ENCODE measurements around the gene SEZ6L. TPM values are rescaled to one million over a fixed set of nuclear protein-coding genes. Genes with fewer than 3 reads are reported as not detected.

SEZ6L gene
- total and polyA plus RNA-seq, 10 of the 15 experiments (the other 5 are each of a cell fraction or from before 2014, with no cell fraction given), result not detected

DNA sequence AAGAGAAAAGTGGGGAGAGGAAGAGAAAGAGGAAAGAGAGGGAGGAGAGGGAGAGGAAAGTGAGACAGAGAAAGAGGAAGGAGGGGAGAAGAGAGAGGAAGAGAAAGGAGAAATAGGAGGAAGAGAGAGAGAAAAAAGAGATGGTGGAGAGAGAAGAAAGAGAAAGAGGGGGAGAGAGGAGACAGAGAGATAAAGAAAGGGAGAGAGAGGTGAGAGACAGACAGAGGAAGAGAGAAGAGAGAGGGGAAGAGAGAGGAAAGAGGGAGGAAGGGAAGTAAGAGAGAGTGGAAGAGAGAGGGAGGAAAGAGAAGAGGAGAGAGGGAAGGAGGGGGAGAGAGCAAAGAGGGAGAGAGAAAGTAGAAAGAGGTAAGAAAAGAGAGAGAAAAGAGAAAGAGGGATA lies 9.4 kb upstream of the SEZ6L start:
- Histone ChIP-seq H4K20me1 (ENCODE audit: control insufficient read depth, insufficient read depth) (no peaks in the 10 kb centered on the region), H3K79me2 (ENCODE audit: control insufficient read depth, insufficient read depth, low read length) (no peaks in the 10 kb centered on the region)

More for the DNA sequence above, 9.4 kb upstream of the SEZ6L start:
- no peak for ATAC-seq
- ChIA-PET POLR2A (no interaction called here), SMC1A (ENCODE audit: uncharacterized antibody, unreplicated experiment) (interaction anchor here (0.6 kb wide), 1 partner anchor 202 kb away, joined by 3 read pairs; no protein-coding TSS in a partner anchor), CTCF (no interaction called here), RAD21 (ENCODE audit: unreplicated experiment) (no interaction called here)
- no peak overlapping the region for H2AFZ ChIP-seq (ENCODE audit: control insufficient read depth, low read depth, low read length)
- no peak for TF ChIP-seq CEBPB (IDR thresholded peaks at IDR 0.05; ENCODE audit: borderline replicate concordance in 1 of 2, low read depth in 2 of 2, low read length in 2 of 2)
- TF ChIP-seq MTA3 (IDR thresholded peaks at IDR 0.05; ENCODE audit: borderline replicate concordance, low read length), result no peak
- no peak for TF ChIP-seq PML (IDR thresholded peaks at IDR 0.05; ENCODE audit: low read length)
- TF ChIP-seq EZH2 (IDR thresholded peaks at IDR 0.05; ENCODE audit: borderline replicate concordance, control insufficient read depth, low read depth, low read length), result no peak
- no peak for TF ChIP-seq CREM (IDR thresholded peaks at IDR 0.05; ENCODE audit: low read depth)
- TF ChIP-seq WRNIP1 (IDR thresholded peaks at IDR 0.05; ENCODE audit: borderline replicate concordance, low read depth, low read length), result no peak
- TF ChIP-seq, protein P1, sequence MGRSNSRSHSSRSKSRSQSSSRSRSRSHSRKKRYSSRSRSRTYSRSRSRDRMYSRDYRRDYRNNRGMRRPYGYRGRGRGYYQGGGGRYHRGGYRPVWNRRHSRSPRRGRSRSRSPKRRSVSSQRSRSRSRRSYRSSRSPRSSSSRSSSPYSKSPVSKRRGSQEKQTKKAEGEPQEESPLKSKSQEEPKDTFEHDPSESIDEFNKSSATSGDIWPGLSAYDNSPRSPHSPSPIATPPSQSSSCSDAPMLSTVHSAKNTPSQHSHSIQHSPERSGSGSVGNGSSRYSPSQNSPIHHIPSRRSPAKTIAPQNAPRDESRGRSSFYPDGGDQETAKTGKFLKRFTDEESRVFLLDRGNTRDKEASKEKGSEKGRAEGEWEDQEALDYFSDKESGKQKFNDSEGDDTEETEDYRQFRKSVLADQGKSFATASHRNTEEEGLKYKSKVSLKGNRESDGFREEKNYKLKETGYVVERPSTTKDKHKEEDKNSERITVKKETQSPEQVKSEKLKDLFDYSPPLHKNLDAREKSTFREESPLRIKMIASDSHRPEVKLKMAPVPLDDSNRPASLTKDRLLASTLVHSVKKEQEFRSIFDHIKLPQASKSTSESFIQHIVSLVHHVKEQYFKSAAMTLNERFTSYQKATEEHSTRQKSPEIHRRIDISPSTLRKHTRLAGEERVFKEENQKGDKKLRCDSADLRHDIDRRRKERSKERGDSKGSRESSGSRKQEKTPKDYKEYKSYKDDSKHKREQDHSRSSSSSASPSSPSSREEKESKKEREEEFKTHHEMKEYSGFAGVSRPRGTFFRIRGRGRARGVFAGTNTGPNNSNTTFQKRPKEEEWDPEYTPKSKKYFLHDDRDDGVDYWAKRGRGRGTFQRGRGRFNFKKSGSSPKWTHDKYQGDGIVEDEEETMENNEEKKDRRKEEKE (IDR thresholded peaks at IDR 0.05), result no peak
- no peak for TF ChIP-seq MEF2A (IDR thresholded peaks at IDR 0.05; ENCODE audit: insufficient read depth, low read depth, low read length)
- TF ChIP-seq IRF4 (IDR thresholded peaks at IDR 0.05; ENCODE audit: low read depth, low read length), result no peak
- TF ChIP-seq, protein P2, sequence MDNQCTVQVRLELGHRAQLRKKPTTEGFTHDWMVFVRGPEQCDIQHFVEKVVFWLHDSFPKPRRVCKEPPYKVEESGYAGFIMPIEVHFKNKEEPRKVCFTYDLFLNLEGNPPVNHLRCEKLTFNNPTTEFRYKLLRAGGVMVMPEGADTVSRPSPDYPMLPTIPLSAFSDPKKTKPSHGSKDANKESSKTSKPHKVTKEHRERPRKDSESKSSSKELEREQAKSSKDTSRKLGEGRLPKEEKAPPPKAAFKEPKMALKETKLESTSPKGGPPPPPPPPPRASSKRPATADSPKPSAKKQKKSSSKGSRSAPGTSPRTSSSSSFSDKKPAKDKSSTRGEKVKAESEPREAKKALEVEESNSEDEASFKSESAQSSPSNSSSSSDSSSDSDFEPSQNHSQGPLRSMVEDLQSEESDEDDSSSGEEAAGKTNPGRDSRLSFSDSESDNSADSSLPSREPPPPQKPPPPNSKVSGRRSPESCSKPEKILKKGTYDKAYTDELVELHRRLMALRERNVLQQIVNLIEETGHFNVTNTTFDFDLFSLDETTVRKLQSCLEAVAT (IDR thresholded peaks at IDR 0.05), result no peak
- TF ChIP-seq SMAD5 (IDR thresholded peaks at IDR 0.05; ENCODE audit: low read depth), result no peak
- TF ChIP-seq ZNF384 (IDR thresholded peaks at IDR 0.05; ENCODE audit: borderline replicate concordance, low read depth, low read length), result no peak
- no peak for DNase-seq (ENCODE audit: low read depth, low spot score)
- no peak overlapping the region for H3K4me3 ChIP-seq
- no peaks in the 10 kb centered on the region for H3K36me3 ChIP-seq (ENCODE audit: control insufficient read depth in 2 of 2, insufficient read depth in 2 of 2, low read length in 1 of 2)
- no peak overlapping the region for H3K9ac ChIP-seq (ENCODE audit: control insufficient read depth, insufficient read depth, low read length)
- no peaks in the 10 kb centered on the region for H3K4me1 ChIP-seq (ENCODE audit: control insufficient read depth, insufficient read depth, low read length)
- no peak overlapping the region for H3K4me2 ChIP-seq (ENCODE audit: control insufficient read depth, insufficient read depth)
- intact Hi-C loops (cut with micrococcal nuclease; ENCODE audit: unreplicated experiment), result no loop called here
- BruUV-seq (replicated peaks), result no TSS peak
- H3K27me3 ChIP-seq (replicated peaks in 1 of 2; ENCODE audit: control insufficient read depth in 2 of 2, insufficient read depth in 2 of 2, low read length in 1 of 2), result peaks cover 0 to 2% of the 10 kb centered on the region in 2 experiments; a peak in 1 of 4 replicates
- no peak for FAIRE-seq
- in situ Hi-C loops (cut with MboI), result no loop called here
- no peaks in the 10 kb centered on the region for H3K9me3 ChIP-seq (replicated peaks; ENCODE audit: control insufficient read depth, insufficient read depth, low read length)
- no peak overlapping the region for H3K27ac ChIP-seq (ENCODE audit: control insufficient read depth, insufficient read depth)
